SU-DHL-6 (cell line): ENCODE data around the gene SEC14L1.

Source experiments
- CTCF ChIP-seq: fragments of 200-600 bp; sonication (generic); IDR thresholded peaks from one replicate; pipeline ENCODE4 v1.5.1; 2017; ENCODE audit warnings: antibody characterized with exemption, mild to moderate bottlenecking, low read length, moderate library complexity; ENCODE audit not compliant: insufficient read depth, poor library complexity, severe bottlenecking
- EZH2phosphoT487 ChIP-seq: fragments of 200-600 bp; sonication (generic), shearing (Covaris generic); conservative IDR thresholded peaks from 2 replicates; pipeline ENCODE4 v1.6.1; 2018; ENCODE audit warnings: mild to moderate bottlenecking, antibody characterized with exemption, low read length, moderate library complexity, mixed read lengths

GRCh38 chr17:77194179-77194578 is 53.4 kb downstream of the SEC14L1 start:
- TF ChIP-seq CTCF (no peak), EZH2phosphoT487 (no peak)
